22Rv1 (cell line): ENCODE results near the gene NEIL3.

Experiments used
- CTCF ChIP-seq: fragments of 450-650 bp; IDR thresholded peaks from 2 replicates; pipeline ENCODE4 v1.5.1; 2017; ENCODE audit warnings: mild to moderate bottlenecking
- ZFX ChIP-seq: fragments of 450-650 bp; IDR thresholded peaks from 2 replicates; pipeline ENCODE4 v1.6.1; 2017; ENCODE audit warnings: antibody characterized with exemption, borderline replicate concordance

GRCh38 chr4:177332119-177332518 is 22.4 kb downstream of the NEIL3 start:
- TF ChIP-seq CTCF (no peak), ZFX (no peak)
